Measurements from ENCODE around the gene SOCS4.

- peak in 2 of 3 donors; percentile 89 to 96 for TF ChIP-seq CTCF (IDR thresholded peaks at IDR 0.05)
- peak in 1 of 2 donors; percentile 98 for TF ChIP-seq POLR2A (IDR thresholded peaks at IDR 0.05)
Measured at GRCh38 chr14:55051423-55052268, 24.6 kb downstream of the SOCS4 start, which contains the start of gene MAPK1IP1L.

Data from lower leg skin (tissue), 3 donors.